HG03095 (cell line): ENCODE measurements around the gene CYP51A1.
"Not testable (repeated sequence)": the region's sequence is repeated elsewhere in the genome, so short reads cannot be mapped to it uniquely, and the experiment has no call there.

Experiments used
- ATAC-seq: cut with Tn5 transposase; IDR thresholded peaks from one replicate; pipeline ENCODE4 v1.9.1; 2021; ENCODE audit warnings: moderate library complexity; ENCODE audit not compliant: unreplicated experiment

CYP51A1 gene

DNA sequence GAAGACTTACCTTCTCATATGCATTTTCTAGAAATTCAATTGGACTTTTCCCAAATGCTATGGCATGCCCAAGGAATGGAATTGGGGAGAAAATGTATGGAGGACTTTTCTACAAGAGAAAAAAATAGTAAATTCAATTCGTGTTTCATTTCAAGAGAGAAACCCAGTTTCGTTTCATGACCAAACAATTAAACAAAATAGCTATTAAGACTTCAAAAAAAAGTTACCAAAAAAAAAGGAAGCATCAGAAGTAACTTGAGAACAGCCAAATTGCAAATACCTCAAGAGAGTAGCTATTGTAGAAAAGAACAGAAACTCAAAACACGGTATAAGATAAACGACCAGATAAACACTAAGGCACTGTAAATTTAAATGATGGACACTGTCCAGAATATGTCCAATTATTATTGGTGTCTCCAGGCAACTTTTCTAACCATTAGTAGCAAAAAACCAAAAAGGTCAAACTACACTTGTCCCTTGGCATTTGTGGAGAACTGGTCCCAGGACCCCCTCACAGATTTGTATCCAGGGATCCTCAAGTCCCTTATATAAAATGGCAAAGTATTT is 2.4 kb downstream of the CYP51A1 start:
- no peak for ATAC-seq

DNA sequence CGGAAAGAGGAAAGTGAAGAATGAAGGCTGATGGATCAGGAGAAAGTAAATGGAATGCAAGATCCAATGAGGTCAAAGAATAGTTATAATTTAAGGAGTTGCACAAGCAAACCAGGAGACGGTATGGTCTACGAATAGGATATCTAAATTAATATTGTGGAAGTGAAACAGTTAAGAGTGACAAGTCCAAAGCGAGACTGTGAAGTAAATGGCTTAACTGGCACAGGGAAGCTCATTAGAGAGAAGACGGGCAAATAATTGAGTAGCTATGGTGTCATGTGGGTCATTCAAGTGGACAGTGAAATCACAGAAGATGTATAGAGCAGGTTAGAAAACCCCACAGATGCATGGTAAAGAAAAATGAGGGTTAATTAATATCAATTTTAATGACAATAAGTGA is 3.2 kb downstream of the CYP51A1 start:
- ATAC-seq, result no peak

DNA sequence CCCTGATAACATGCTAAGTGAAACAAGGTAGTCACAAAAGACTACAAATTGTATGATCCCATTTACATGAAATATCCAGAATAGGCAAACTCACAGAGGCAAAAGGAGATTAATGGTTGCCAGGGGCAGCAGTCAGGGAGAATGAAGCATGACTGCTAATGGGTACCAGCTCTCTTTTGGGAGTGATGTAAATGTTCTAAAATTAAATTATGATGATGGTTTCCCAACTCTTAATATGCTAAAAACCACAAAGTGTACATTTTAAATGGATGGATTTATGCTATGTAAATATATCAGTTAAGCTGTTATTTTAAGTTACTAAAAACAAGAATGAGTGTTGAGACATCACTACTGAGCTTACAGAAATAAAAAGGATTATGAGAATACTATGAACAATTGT is 12.6 kb downstream of the CYP51A1 start:
- no peak for ATAC-seq

DNA sequence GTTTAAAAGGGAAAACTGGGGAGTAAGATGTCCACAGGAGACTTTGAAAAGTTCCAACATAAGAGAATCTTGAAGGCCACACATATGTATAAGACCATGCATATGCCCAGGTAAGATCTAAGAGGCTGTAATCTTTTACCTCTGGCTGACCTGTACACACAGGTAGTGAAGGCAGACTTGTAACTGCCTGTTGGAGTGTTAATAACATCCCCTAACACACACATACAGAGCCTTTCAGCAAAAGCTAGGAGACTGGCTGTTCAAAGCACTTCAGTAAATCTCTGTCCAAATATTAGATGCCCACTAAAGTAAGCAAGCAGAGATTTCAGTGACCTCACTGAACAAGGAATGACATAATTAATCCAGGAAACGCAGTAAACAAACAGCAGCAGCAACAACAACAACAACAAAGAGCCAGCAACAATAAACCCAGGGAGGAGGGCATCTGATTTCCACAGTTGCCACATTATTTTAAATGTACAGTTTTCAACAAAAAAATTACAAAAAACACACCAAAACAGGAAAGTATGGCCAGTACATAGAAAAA is 15.0 kb downstream of the CYP51A1 start:
- no peak for ATAC-seq

DNA sequence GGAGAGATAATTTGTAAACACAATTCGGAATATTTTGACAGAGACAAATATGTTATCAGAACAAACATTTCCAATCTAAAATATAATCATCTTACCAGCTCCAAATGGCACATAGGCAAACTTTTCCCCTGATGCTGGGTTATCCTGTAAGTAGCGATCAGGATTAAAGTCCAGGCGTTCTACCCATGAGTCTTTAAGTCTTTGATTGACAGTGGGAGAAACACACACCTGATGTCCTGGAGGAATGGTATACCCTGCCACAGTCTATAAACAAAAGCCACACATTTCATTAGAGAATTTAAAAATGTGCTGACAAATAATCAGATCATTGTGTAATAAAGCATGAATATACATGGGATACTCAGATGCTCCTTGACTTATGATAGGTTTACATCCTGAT is 17.3 kb downstream of the CYP51A1 start:
- ATAC-seq, result no peak

DNA sequence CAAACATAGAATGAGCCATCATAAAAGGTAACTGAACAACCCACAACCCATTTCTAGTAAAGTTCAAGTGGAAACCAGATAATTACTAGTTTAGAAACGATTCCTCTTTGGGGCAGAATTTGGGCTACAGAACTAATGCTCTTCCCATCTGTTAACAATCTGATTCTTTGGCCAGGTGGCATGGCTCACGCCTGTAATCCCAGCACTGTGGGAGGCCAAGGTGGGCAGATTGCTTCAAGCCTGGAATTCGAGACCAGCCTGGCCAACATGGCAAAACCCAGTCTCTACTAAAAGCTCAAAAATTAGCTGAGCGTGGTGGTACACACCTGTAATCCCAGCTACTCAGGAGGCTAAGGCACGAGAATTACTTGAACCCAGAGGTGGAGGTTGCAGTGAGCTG is 18.5 kb downstream of the CYP51A1 start:
- ATAC-seq, result no peak

DNA sequence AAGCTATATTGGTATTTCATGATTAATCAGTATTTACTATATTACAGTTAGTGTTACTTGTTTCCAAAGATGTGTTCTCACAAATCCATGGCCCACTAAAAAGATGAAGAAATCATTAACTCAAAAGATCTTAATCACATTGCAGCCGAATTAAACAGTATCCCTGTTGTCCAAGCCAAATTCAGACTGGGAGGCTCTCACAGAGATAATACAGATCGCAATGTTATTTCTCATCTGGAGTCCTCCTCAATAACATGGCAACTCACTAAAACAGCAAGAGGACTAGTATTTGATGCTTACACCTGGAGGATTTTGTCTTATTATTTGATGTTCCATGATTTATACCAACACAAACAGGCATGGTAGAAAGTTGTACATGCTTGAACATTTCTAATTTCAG is 23.4 kb downstream of the CYP51A1 start:
- no peak for ATAC-seq

DNA sequence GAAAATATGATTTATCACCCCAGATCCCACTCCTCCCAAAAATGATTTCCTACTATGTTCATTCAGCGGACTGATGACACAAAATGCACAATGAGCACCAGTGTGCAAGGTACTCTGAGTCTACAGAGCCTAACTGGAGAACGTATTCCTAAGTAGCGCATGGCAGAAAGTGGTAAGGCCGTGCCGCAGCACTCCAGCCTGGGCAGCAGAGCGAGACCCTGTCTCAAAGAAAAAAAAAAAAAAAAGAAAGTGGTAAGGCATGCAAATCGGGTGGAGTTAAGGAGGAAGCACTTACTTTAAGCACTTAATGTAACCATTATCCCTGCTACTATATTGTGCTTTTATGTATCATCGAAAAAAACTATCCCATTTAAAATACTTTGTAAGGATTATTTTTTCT is 25.5 kb downstream of the CYP51A1 start:
- no peak for ATAC-seq

DNA sequence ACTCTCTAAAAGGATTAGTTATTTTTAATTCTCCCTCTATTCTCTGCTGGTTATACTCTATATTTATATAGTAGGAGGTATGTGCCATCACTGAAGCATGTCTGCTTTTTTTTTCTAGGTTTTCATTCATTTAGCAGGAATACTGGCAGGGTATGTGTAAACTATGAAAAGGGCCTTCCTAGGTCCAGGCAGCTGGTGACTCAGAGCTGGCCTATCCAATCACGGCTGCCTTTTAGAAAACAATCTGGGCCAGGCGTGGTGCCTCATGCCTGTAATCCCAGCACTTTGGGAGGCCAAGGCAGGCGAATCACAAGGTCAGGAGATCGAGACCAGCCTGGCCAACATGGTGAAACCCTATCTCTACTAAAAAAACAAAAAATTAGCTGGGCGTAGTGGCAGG is 31.4 kb downstream of the CYP51A1 start:
- ATAC-seq, result not testable (repeated sequence)

DNA sequence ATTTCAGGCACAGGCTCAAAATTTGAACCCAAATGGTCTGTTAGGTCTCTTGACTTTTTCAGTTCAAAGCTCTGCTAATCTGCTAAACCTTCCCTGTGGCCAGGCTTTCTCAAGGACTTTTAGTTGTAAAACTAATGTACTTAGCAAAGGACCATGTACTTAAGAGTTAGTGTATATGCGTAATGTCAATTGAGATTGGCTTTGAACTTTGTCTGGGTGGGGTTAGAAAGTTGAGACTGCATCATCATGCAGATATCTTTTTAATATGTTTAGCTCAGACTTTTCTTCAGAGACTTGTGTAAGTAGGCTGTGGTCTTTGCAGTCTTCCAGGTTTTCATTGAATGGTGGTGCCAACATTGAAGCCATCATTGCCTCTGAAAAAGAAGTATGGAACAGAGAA is 33.7 kb downstream of the CYP51A1 start:
- no peak for ATAC-seq

DNA sequence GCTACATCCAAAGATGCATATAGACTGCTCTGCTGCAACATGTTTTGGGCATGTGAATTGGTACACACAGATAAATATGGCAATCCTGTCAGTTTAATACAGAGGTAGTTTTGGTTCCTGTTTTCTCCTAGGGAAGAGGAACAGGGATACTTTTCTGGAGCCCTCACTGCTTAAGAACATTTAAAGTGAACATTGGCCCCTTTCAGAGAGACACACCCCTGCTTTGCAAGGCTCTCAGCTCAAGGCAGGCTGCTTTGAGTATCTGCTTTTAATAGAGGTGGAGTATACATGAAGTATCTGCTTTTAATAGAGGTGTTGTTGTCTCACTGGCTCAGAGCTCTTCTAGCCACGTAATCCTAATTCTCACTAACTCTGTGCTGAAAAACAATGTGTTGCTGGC is 38.9 kb downstream of the CYP51A1 start:
- ATAC-seq, result no peak

DNA sequence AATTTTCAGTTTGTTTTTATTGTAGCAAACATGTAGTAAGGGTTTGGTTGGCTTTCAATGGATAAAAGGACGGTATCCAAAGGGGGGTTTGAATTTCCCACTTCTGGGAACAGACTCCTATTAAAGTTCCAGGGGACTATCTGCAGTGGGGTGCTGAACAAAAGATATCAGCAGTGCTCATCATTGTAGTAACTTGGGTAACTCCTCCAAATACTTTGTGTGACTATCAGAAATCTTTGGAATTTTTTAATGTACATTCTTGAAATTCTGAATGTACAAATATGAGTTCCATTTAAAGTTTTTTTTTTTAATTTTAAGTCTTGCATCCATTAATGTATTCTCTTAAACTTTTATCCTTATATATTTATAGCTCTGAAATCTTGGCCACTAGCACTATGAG is 42.1 kb downstream of the CYP51A1 start:
- ATAC-seq, result no peak

DNA sequence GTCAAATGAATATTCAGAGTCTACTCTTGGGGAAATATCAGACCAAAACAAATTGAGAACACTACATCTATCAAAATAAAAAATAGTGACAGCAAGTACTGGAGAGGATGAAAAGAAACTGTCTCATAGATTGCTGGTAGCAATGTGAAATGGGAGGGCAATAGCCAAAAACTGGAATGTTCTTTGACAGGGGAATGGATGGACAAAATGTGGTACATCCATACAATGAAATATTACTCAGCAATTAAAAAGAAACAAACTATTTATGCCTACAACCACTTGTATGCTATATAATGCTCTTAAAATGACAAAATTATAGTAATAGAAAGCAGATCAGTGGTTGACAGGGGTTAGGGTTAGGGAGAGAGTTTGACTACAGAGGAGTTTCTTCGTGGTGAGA is 46.0 kb downstream of the CYP51A1 start:
- ATAC-seq, result no peak

DNA sequence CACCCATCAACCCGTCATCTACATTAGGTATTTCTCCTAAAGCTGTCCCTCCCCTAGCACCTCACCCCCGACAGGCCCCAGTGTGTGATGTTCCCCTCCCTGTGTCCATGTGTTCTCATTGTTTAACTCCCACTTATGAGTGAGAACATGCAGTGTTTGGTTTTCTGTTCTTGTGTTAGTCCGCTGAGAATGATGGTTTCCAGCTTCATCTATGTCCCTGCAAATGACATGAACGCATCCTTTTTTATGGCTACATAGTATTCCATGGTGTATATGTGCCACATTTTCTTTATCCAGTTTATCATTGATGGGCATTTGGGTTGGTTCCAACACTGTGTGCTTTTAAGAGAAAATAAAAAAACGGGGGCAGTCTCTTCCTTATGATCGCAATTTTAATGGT is 50.4 kb downstream of the CYP51A1 start:
- not testable (repeated sequence) for ATAC-seq

DNA sequence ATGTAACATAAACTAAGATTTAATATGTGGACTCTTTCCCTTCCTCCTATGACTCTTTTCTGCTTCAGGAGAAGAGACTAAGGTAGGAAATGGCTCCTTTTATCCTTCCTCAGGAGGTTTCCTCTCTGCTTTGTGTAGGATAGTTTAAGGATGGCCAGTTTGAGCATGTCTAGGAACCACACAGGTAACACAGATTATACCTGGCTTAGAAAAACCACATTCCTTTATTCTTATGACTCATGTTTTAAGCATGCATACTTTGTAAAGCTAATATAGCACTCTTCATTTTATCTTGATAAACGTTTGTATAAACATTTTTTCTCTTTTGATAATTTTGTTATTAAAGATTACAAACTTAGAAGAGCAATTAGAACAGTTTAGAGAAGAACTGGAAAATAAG is 57.8 kb downstream of the CYP51A1 start:
- ATAC-seq, result no peak

DNA sequence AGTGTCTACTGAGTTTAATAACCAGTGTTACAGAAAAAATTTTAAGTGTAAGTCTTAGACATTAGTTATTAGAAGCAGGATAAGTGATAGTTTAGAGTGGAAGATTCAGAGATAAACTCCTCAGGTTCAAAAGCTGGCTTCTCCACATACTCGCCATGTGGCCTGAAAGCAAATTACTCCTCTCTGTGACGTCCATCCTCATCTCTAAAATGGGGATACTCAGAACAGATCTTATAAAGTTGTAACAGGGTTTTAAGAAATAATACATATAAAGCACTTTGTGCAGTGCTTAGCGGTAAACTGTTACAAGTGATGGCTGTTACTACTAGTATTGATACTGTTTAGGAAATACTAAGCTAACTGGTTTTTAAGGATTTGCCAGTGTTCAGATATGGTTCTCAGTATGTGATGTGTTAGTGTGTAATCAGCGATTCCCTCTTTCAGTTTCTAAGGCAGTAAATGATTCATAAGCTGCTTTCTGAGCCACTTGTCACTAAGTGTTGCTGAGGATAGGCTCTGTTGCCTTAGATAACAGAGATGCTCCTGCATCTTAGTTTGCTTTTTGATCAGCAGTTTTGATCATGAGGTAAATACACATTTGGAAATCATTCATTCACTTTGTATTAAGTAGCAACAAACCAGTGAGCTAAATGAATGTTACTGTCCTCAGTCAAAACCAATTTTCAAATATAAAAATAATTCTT is 58.7 kb downstream of the CYP51A1 start:
- ATAC-seq, result peak; percentile 92

DNA sequence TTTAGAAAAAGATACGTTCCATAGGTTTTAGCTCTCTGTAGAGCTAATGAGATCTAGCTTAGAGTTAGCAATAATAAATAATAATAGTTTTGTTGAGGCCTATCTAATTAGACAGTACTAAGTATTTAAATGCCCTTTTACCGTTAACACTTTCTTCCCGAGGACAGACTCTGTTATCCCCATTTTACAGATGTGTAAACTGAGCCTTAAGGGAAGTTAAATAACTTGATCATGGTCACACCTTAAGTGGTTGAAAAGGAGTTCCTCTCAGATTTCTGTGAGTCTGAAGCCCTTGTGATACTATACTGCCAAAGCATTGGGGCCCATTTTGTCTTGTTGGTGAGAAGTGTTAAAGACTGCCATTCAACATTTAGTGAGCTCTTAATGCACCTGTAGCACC is 61.6 kb downstream of the CYP51A1 start:
- ATAC-seq, result no peak

DNA sequence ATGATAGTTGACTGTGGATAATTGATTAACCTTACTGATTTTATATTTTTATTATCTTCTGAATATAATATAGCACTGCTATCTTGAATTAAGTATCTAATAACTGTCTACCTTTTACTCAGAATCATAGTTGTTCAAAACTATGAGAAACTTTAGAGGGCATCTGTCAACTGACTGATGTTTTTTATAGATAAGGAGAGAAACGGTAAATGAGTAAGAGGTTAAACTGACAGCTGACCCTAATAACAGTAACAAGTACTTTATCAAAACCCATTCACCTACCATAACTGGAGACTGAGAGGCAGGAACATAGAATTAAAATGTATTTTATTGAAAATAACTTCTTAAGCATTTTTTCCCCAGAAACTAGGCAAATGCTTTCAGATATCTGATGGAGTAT is 62.2 kb downstream of the CYP51A1 start:
- no peak for ATAC-seq

DNA sequence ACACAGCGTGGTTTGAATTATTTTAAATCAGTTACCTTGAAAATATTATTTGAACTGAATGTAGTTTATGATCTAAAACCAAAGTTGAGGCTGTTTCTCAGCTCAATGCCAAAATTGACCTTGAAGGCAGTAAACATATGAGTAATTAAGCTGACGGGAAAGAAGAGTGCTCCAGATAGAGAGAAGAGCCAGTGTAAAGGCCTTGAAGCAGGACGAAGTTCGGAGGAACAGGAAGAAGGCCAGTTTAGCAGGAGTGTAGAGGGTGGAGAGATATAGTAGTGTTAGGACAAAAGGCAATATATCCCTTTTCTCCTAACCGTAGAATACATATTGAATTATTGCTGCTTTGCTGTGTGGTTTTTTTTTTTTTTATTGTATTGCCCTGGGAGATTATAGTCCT is 63.2 kb downstream of the CYP51A1 start:
- ATAC-seq, result no peak

DNA sequence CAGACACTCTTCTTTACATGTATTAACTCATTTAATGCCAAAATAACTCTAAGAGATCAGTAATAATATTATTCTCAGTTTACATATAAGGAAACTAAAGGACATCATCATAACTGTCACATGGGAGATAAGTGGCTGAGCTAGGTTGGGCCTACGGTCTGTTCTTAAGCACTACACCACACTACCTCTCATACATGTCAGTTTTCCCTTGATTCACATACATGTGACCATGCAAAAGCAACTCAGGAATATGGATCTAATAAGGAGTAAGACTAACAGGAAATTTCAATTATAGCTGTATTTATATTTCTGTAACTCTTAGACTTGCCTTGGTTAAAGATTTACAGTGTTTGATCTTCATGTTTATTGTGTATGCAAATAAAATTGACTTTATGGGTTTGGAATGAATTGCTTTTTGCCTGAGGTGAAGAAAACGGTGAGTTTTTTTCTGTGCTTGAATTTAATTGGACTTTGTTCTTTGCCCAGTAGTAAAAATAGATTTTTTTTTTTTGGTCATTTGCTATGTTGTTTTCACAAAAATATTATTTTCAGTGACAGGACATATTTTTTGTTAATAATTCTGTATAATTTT is 69.7 kb downstream of the CYP51A1 start:
- no peak for ATAC-seq
